ENCODE measurements around the gene ADAMTS2. TPM values are rescaled to one million over a fixed set of nuclear protein-coding genes. Genes with fewer than 3 reads are reported as not detected.

ADAMTS2 gene
- total and polyA plus RNA-seq, 8 donors = 1.8 to 41.5 (median 11.6) TPM

- 71 to 85% (median 79%) methylated on average over 12 to 16 of the region's 16 CpGs for WGBS, 5 donors
- no peaks in the 10 kb centered on the region for H3K27me3 ChIP-seq
- no peak overlapping the region for H3K4me3 ChIP-seq
- no peaks in the 10 kb centered on the region for H3K36me3 ChIP-seq
- H3K9me3 ChIP-seq = peaks cover 0 to 8% (median under 1%) of the 10 kb centered on the region in 4 donors
- intact Hi-C loops (cut with DNase I; ENCODE audit: low total_unique reads) = no loop called here
- peaks cover 0 to 19% (median 7%) of the 10 kb centered on the region in 4 donors for H3K4me1 ChIP-seq
- DNase-seq = no peak
- no peak for TF ChIP-seq CTCF (IDR thresholded peaks at IDR 0.05)
- no peak for TF ChIP-seq POLR2AphosphoS5 (IDR thresholded peaks at IDR 0.05)
- TF ChIP-seq EP300 (IDR thresholded peaks at IDR 0.05) = no peak
- no peak for TF ChIP-seq POLR2A (IDR thresholded peaks at IDR 0.05)
- no peak overlapping the region for H3K27ac ChIP-seq
Measured at GRCh38 chr5:179292681-179293635, 52.3 kb downstream of the ADAMTS2 start.

GRCh38 chr5:179292202-179292601 lies 53.1 kb downstream of the ADAMTS2 start:
- H3K9me3 ChIP-seq = peaks cover 0 to under 1% (median 0%) of the 10 kb centered on the region in 4 donors
- intact Hi-C loops (cut with DNase I; ENCODE audit: low total_unique reads) = no loop called here
- H3K27ac ChIP-seq = no peak overlapping the region
- H3K27me3 ChIP-seq = no peaks in the 10 kb centered on the region
- H3K4me3 ChIP-seq = no peak overlapping the region
- H3K36me3 ChIP-seq = no peaks in the 10 kb centered on the region
- WGBS, 5 donors = 73 to 87% (median 84%) methylated on average over 7 of the region's 7 CpGs
- TF ChIP-seq CTCF (IDR thresholded peaks at IDR 0.05) = no peak
- TF ChIP-seq POLR2AphosphoS5 (IDR thresholded peaks at IDR 0.05) = no peak
- TF ChIP-seq EP300 (IDR thresholded peaks at IDR 0.05) = no peak
- no peak for TF ChIP-seq POLR2A (IDR thresholded peaks at IDR 0.05)
- peaks cover 0 to 21% (median 7%) of the 10 kb centered on the region in 4 donors for H3K4me1 ChIP-seq
- no peak for DNase-seq

- DNase-seq = no peak
- intact Hi-C loops (cut with DNase I; ENCODE audit: low total_unique reads) = no loop called here
- Histone ChIP-seq H3K27ac (no peak overlapping the region), H3K4me1 (peaks cover 0 to 21% (median 7%) of the 10 kb centered on the region in 4 donors), H3K9me3 (no peaks in the 10 kb centered on the region), H3K27me3 (no peaks in the 10 kb centered on the region), H3K36me3 (no peaks in the 10 kb centered on the region), H3K4me3 (no peak overlapping the region)
- WGBS, 5 donors = 73 to 82% (median 79%) methylated on average over 14 to 19 of the region's 19 CpGs
- TF ChIP-seq POLR2A (IDR thresholded peaks at IDR 0.05) (no peak), EP300 (IDR thresholded peaks at IDR 0.05) (no peak), POLR2AphosphoS5 (IDR thresholded peaks at IDR 0.05) (no peak), CTCF (IDR thresholded peaks at IDR 0.05) (no peak)
Measured at GRCh38 chr5:179290681-179291540, 54.4 kb downstream of the ADAMTS2 start.

GRCh38 chr5:179289756-179290385 lies 55.4 kb downstream of the ADAMTS2 start:
- intact Hi-C loops (cut with DNase I; ENCODE audit: low total_unique reads) = no loop called here
- peaks cover 0 to 15% (median 3%) of the 10 kb centered on the region in 4 donors for H3K4me1 ChIP-seq
- DNase-seq = no peak
- H3K27me3 ChIP-seq = no peaks in the 10 kb centered on the region
- H3K27ac ChIP-seq = no peak overlapping the region
- no peaks in the 10 kb centered on the region for H3K36me3 ChIP-seq
- TF ChIP-seq CTCF (IDR thresholded peaks at IDR 0.05) (no peak), POLR2AphosphoS5 (IDR thresholded peaks at IDR 0.05) (no peak), POLR2A (IDR thresholded peaks at IDR 0.05) (no peak), EP300 (IDR thresholded peaks at IDR 0.05) (no peak)
- H3K9me3 ChIP-seq = no peaks in the 10 kb centered on the region
- 75 to 85% (median 81%) methylated on average over 13 of the region's 13 CpGs for WGBS, 5 donors
- H3K4me3 ChIP-seq = no peak overlapping the region
